SK-N-SH (cell line): ENCODE data around the gene CFAP47. TPM values are rescaled to one million over a fixed set of nuclear protein-coding genes. Genes with fewer than 3 reads are reported as not detected.

Experiments
- CTCF ChIA-PET: fragments of 300-600, 350-600 bp; formaldehyde crosslinking; extraction: SDS; loops from one replicate; lab custom pipeline; 2021; lab: Yijun Ruan, JAX
- POLR2A ChIA-PET: fragments of 350-600 bp; sonication (Branson Sonifier 250); formaldehyde crosslinking; extraction: SDS; loops from one replicate; lab custom pipeline; 2020; ENCODE audit warnings: antibody characterized with exemption, inconsistent platforms; lab: Yijun Ruan, JAX
- DNase-seq: peaks from one replicate; pipeline ENCODE4 v3.0.0; 2012
- H2AFZ ChIP-seq: fragments of 200-600 bp; sonication (generic); 2 replicates; pipeline ENCODE4 v1.8.1; 2016; ENCODE audit warnings: antibody characterized with exemption, mild to moderate bottlenecking, low read depth
- H3F3A ChIP-seq: fragments of 200-600 bp; sonication (generic); replicated peaks from 2 replicates; pipeline ENCODE3; 2016; ENCODE audit warnings: antibody characterized with exemption, mild to moderate bottlenecking; ENCODE audit not compliant: insufficient read depth
- H3K27ac ChIP-seq, 2 experiments: fragments of 200-500 bp in 1 of 2; fragments of 200-600 bp in 1 of 2; sonication (Bioruptor generic) in 1 of 2; sonication (generic), shearing (Covaris generic) in 1 of 2; 2 replicates each; pipeline versions ENCODE4 v1.5.1 to v1.6.1; 2014 to 2016; ENCODE audit warnings: low read depth in 2 of 2, inconsistent platforms in 1 of 2, low read length in 1 of 2, mild to moderate bottlenecking in 1 of 2, mixed read lengths in 1 of 2
- H3K27me3 ChIP-seq: fragments of 200-600 bp; sonication (generic), shearing (Covaris generic); 2 replicates; pipeline ENCODE4 v1.6.1; 2016; ENCODE audit warnings: mixed run types; ENCODE audit not compliant: insufficient read depth
- H3K36me3 ChIP-seq, 2 experiments: fragments of 200-500 bp in 1 of 2; fragments of 200-600 bp in 1 of 2; sonication (Bioruptor generic) in 1 of 2; sonication (generic) in 1 of 2; replicated peaks in 1 of 2; 2 replicates each; pipeline versions ENCODE3 to v1.5.1; 2014 to 2016; ENCODE audit warnings: low read length in 1 of 2, mild to moderate bottlenecking in 1 of 2; ENCODE audit not compliant: insufficient read depth in 2 of 2, control insufficient read depth in 1 of 2
- H3K4me1 ChIP-seq, 2 experiments: fragments of 200-500 bp in 1 of 2; fragments of 200-600 bp in 1 of 2; sonication (Bioruptor generic) in 1 of 2; sonication (generic), shearing (Covaris generic) in 1 of 2; 2 replicates each; pipeline versions ENCODE4 v1.5.1 to v1.6.1; 2014 to 2016; ENCODE audit warnings: low read depth in 1 of 2, low read length in 1 of 2, mixed run types in 1 of 2; ENCODE audit not compliant: insufficient read depth in 2 of 2, control insufficient read depth in 1 of 2
- H3K4me2 ChIP-seq: fragments of 200-600 bp; sonication (generic), shearing (Covaris generic); 2 replicates; pipeline ENCODE4 v1.6.1; 2017; ENCODE audit warnings: mixed run types
- H3K4me3 ChIP-seq, 2 experiments: fragments of 200-500 bp in 1 of 2; fragments of 200-600 bp in 1 of 2; sonication (Bioruptor generic) in 1 of 2; sonication (generic), shearing (Covaris generic) in 1 of 2; 2 replicates each; pipeline versions ENCODE4 v1.5.1 to v1.8.1; 2014 to 2016; ENCODE audit warnings: low read depth in 2 of 2, inconsistent platforms in 1 of 2, low read length in 1 of 2, mild to moderate bottlenecking in 1 of 2, mixed read lengths in 1 of 2, moderate library complexity in 1 of 2
- H3K79me2 ChIP-seq: fragments of 200-600 bp; sonication (generic); 2 replicates; pipeline ENCODE4 v1.8.1; 2017; ENCODE audit warnings: mild to moderate bottlenecking; ENCODE audit not compliant: insufficient read depth
- H3K9ac ChIP-seq: fragments of 200-600 bp; sonication (generic); 2 replicates; pipeline ENCODE4 v1.6.1; 2017; ENCODE audit warnings: mixed run types
- H3K9me2 ChIP-seq: fragments of 200-600 bp; sonication (generic); 2 replicates; pipeline ENCODE4 v1.6.1; 2017; ENCODE audit warnings: mixed run types
- H3K9me3 ChIP-seq: fragments of 200-600 bp; sonication (generic); 2 replicates; pipeline ENCODE4 v1.6.1; 2017; ENCODE audit warnings: mixed run types, mild to moderate bottlenecking, moderate library complexity
- H4K20me1 ChIP-seq: fragments of 200-600 bp; sonication (generic); 2 replicates; pipeline ENCODE4 v1.6.1; 2017; ENCODE audit warnings: mild to moderate bottlenecking, mixed run types; ENCODE audit not compliant: insufficient read depth
- CHD2 ChIP-seq: fragments of 150-350 bp; IDR thresholded peaks from 2 replicates; pipeline ENCODE4 v1.6.1; 2018; ENCODE audit warnings: low read length; ENCODE audit not compliant: partially characterized antibody
- ELF1 ChIP-seq: IDR thresholded peaks from 2 replicates; pipeline ENCODE4 v1.4.0; 2012
- EP300 ChIP-seq, 2 experiments: IDR thresholded peaks; 2 replicates each; pipeline versions ENCODE4 v1.4.0 to v1.6.1; 2012; ENCODE audit warnings: borderline replicate concordance in 1 of 2, low read depth in 1 of 2, low read length in 1 of 2
- FOXJ3 ChIP-seq: sonication (generic); formaldehyde crosslinking; IDR thresholded peaks from 2 replicates; pipeline ENCODE4 v1.5.1; 2020; ENCODE audit warnings: mild to moderate bottlenecking, missing genetic modification reagents
- FOXM1 ChIP-seq: IDR thresholded peaks from 2 replicates; pipeline ENCODE4 v1.4.0; 2012; ENCODE audit warnings: low read depth, mild to moderate bottlenecking
- GABPA ChIP-seq: IDR thresholded peaks from 2 replicates; pipeline ENCODE4 v1.4.0; 2012; ENCODE audit warnings: low read depth, mild to moderate bottlenecking
- GATA2 ChIP-seq: sonication (generic); formaldehyde crosslinking; IDR thresholded peaks from 2 replicates; pipeline ENCODE4 v1.5.0; 2020; ENCODE audit warnings: mild to moderate bottlenecking, missing genetic modification reagents
- MXI1 ChIP-seq: IDR thresholded peaks from 2 replicates; pipeline ENCODE4 v1.6.1; 2012; ENCODE audit warnings: mild to moderate bottlenecking, low read depth, low read length, improper control_type of control experiment
- NFIC ChIP-seq: IDR thresholded peaks from 2 replicates; pipeline ENCODE4 v1.4.0; 2012; ENCODE audit warnings: borderline replicate concordance
- RCOR1 ChIP-seq: fragments of 150-350 bp; IDR thresholded peaks from 2 replicates; pipeline ENCODE4 v1.6.1; 2017; ENCODE audit warnings: antibody characterized with exemption, low read length
- RFX5 ChIP-seq: IDR thresholded peaks from 2 replicates; pipeline ENCODE4 v1.6.1; 2012; ENCODE audit warnings: mild to moderate bottlenecking, improper control_type of control experiment, low read length
- SIN3A ChIP-seq: IDR thresholded peaks from 2 replicates; pipeline ENCODE4 v1.6.1; 2012; ENCODE audit warnings: low read depth, mild to moderate bottlenecking, low read length, moderate library complexity, borderline replicate concordance
- SMC3 ChIP-seq: IDR thresholded peaks from 2 replicates; pipeline ENCODE4 v1.6.1; 2012; ENCODE audit warnings: low read depth, low read length, improper control_type of control experiment
- YY1 ChIP-seq: IDR thresholded peaks from 2 replicates; pipeline ENCODE4 v1.4.0; 2012; ENCODE audit warnings: low read depth, mild to moderate bottlenecking
- WGBS: methylation state at CpG from one replicate; pipeline ENCODE4 v1.1.6; 2017; ENCODE audit warnings: low lambda C conversion rate; 5-methylcytosine and 5-hydroxymethylcytosine counted together
- polyA plus RNA-seq, 3 experiments: library from polyadenylated mRNA; depleted of rRNA; stranded (reverse); fragments of >200 nt; gene quantifications; 2 replicates each; pipeline ENCODE4 v1.2.3, GENCODE V29; 2012
- TF ChIP-seq, protein P1 (sequence below): IDR thresholded peaks from 2 replicates; pipeline ENCODE4; 2012
- TF ChIP-seq, protein P2 (sequence below): IDR thresholded peaks from 2 replicates; pipeline ENCODE4 v1.6.1; 2012; ENCODE audit warnings: mild to moderate bottlenecking, low read depth, low read length, moderate library complexity
- TF ChIP-seq, protein P3 (sequence below): IDR thresholded peaks from 2 replicates; pipeline ENCODE4 v1.4.0; 2012; ENCODE audit warnings: low read depth

CFAP47 gene
- polyA plus RNA-seq, 1 of the 3 experiments (the other 2 are of a cell fraction): 0.02 TPM

DNA sequence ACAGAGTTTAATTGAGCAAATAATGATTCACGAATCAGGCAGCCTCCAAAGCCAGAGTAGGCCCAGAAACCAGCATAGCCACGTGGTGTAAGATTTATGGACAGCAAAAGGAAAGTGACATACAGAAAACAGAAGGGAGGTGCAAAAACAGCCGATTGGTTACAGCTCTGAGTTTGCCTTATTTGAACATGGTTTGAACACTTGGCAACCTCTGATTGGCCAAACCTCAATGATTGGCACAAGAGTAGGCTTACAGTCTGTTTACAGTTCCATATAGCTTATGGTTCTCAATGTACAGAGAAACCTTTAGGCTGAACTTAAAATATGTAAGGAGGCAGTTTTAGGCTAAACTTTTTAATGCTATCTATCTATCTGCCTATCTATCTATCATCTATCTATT, 394.8 kb downstream of the CFAP47 start:
- H3K9me3 ChIP-seq: no peaks in the 10 kb centered on the region
- ChIA-PET POLR2A (no interaction called here), CTCF (no interaction called here)
- WGBS: 20% methylated on average over 3 of the region's 3 CpGs
- TF ChIP-seq, protein P1, sequence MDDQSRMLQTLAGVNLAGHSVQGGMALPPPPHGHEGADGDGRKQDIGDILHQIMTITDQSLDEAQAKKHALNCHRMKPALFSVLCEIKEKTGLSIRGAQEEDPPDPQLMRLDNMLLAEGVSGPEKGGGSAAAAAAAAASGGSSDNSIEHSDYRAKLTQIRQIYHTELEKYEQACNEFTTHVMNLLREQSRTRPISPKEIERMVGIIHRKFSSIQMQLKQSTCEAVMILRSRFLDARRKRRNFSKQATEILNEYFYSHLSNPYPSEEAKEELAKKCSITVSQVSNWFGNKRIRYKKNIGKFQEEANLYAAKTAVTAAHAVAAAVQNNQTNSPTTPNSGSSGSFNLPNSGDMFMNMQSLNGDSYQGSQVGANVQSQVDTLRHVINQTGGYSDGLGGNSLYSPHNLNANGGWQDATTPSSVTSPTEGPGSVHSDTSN: peak; percentile 31; the same call in 1 of the 2 replicates
- TF ChIP-seq MXI1: no peak
- no peaks in the 10 kb centered on the region for H3K36me3 ChIP-seq
- H3K27ac ChIP-seq: no peak overlapping the region
- H3K9me2 ChIP-seq: no peaks in the 10 kb centered on the region
- H2AFZ ChIP-seq: no peak overlapping the region
- H3K4me3 ChIP-seq: no peak overlapping the region
- H3K27me3 ChIP-seq: no peaks in the 10 kb centered on the region
- H3F3A ChIP-seq: no peaks in the 10 kb centered on the region
- no peaks in the 10 kb centered on the region for H3K79me2 ChIP-seq
- H3K4me1 ChIP-seq: no peaks in the 10 kb centered on the region
- H4K20me1 ChIP-seq: no peaks in the 10 kb centered on the region
- H3K4me2 ChIP-seq: no peak overlapping the region
- H3K9ac ChIP-seq: no peak overlapping the region
- DNase-seq: no peak

DNA sequence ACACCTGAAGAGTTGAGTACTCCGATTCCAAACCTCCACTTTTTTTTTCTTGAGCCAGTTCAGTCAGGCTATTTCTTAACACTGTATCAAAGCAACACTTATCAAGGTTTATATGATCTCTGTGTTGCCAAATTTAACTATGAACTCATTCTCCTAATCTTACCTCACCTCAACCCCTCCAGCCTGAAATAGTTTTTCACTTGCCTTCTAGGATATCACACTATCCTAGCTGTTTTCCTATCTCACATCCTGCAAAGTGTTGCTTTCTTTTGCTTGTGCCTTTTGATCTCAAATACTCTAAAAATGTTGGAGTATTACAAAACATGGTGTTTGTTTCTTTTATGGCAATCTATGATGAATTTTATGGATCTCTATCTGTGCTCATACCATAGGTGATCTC, 415.0 kb downstream of the CFAP47 start:
- Histone ChIP-seq H3K9me2 (no peaks in the 10 kb centered on the region), H3K27ac (no peak overlapping the region), H3K9ac (no peak overlapping the region), H3K4me3 (no peak overlapping the region), H3K27me3 (no peaks in the 10 kb centered on the region), H3K9me3 (no peaks in the 10 kb centered on the region), H3F3A (no peaks in the 10 kb centered on the region), H3K36me3 (no peaks in the 10 kb centered on the region), H3K4me2 (no peak overlapping the region), H4K20me1 (no peaks in the 10 kb centered on the region), H3K79me2 (no peaks in the 10 kb centered on the region), H2AFZ (no peak overlapping the region), H3K4me1 (no peaks in the 10 kb centered on the region; a peak in 2 of 4 replicates)
- ChIA-PET POLR2A (no interaction called here), CTCF (no interaction called here)
- DNase-seq: no peak
- 16% methylated on average over 1 of the region's 1 CpG for WGBS
- TF ChIP-seq FOXM1: no peak

DNA sequence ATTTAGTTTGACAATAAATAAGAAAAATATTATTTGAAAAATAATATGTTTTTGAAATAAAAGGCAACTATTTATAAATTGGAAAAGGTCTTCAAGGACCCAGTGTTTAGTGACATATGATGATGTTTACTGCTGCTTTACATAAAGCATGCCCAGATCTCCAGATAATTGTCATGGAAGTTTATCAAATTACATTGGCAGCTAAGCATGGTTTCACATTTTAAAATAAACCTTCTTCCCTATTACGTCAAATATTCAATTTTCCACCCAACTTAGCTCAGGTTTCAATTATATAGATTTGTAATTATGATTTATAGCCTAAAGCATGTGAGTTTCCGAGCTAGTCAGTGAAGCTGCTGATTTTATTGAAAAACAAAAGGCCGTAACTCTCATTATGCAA, 417.2 kb downstream of the CFAP47 start:
- Histone ChIP-seq H3K4me1 (no peaks in the 10 kb centered on the region; a peak in 2 of 4 replicates), H3K79me2 (no peaks in the 10 kb centered on the region), H3K36me3 (no peaks in the 10 kb centered on the region), H3K27ac (no peak overlapping the region; a peak in 1 of 4 replicates), H3K27me3 (no peaks in the 10 kb centered on the region), H3K4me2 (no peak overlapping the region), H3K9me2 (no peaks in the 10 kb centered on the region), H3K9ac (no peak overlapping the region), H3K4me3 (no peak overlapping the region), H3K9me3 (no peaks in the 10 kb centered on the region), H2AFZ (no peak overlapping the region), H4K20me1 (no peaks in the 10 kb centered on the region), H3F3A (no peaks in the 10 kb centered on the region)
- ChIA-PET CTCF (interaction anchor here (1.1 kb wide), 1 partner anchor 26 kb away, joined by 3 read pairs; no protein-coding TSS in a partner anchor), POLR2A (no interaction called here)
- 7% methylated on average over 3 of the region's 3 CpGs for WGBS
- TF ChIP-seq MXI1: peak; percentile 46; the same call in 1 of the 2 replicates
- peak; percentile 86 for TF ChIP-seq GATA2 (CRISPR knock-in tag)
- no peak for TF ChIP-seq NFIC
- TF ChIP-seq CHD2: peak; percentile 55
- TF ChIP-seq, protein P2, sequence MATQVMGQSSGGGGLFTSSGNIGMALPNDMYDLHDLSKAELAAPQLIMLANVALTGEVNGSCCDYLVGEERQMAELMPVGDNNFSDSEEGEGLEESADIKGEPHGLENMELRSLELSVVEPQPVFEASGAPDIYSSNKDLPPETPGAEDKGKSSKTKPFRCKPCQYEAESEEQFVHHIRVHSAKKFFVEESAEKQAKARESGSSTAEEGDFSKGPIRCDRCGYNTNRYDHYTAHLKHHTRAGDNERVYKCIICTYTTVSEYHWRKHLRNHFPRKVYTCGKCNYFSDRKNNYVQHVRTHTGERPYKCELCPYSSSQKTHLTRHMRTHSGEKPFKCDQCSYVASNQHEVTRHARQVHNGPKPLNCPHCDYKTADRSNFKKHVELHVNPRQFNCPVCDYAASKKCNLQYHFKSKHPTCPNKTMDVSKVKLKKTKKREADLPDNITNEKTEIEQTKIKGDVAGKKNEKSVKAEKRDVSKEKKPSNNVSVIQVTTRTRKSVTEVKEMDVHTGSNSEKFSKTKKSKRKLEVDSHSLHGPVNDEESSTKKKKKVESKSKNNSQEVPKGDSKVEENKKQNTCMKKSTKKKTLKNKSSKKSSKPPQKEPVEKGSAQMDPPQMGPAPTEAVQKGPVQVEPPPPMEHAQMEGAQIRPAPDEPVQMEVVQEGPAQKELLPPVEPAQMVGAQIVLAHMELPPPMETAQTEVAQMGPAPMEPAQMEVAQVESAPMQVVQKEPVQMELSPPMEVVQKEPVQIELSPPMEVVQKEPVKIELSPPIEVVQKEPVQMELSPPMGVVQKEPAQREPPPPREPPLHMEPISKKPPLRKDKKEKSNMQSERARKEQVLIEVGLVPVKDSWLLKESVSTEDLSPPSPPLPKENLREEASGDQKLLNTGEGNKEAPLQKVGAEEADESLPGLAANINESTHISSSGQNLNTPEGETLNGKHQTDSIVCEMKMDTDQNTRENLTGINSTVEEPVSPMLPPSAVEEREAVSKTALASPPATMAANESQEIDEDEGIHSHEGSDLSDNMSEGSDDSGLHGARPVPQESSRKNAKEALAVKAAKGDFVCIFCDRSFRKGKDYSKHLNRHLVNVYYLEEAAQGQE: no peak
- TF ChIP-seq RFX5: no peak
- no peak for TF ChIP-seq GABPA
- TF ChIP-seq, protein P3, sequence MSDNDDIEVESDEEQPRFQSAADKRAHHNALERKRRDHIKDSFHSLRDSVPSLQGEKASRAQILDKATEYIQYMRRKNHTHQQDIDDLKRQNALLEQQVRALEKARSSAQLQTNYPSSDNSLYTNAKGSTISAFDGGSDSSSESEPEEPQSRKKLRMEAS: no peak
- TF ChIP-seq YY1: no peak
- TF ChIP-seq RCOR1: peak; percentile 61
- TF ChIP-seq SMC3: no peak
- TF ChIP-seq, protein P1: no peak
- TF ChIP-seq FOXJ3 (CRISPR knock-in tag): 0 out of 2 replicates have a peak, but pooled peaks have one; percentile 29
- peak in 1 of 2 experiments; percentile 80; a peak in 2 of 4 replicates for TF ChIP-seq EP300 (IDR thresholded peaks at IDR 0.05; ENCODE audit: borderline replicate concordance in 1 of 2, low read depth in 1 of 2, low read length in 1 of 2)
- no peak for TF ChIP-seq SIN3A
- TF ChIP-seq ELF1: no peak
- DNase-seq: peak; percentile 43
